Liver (tissue), 3 donors: ENCODE results near the gene RASD2.

ENCODE experiments used
- CTCF ChIP-seq: fragments of 150-350 bp; IDR thresholded peaks from 2 replicates; pipeline ENCODE4 v1.5.1; 2017; ENCODE audit warnings: improper control_type of control experiment, low read depth, low read length; ENCODE audit not compliant: missing input control
- GABPA ChIP-seq, 2 donors: IDR thresholded peaks in 1 of 2; conservative IDR thresholded peaks in 1 of 2; 2 replicates each; pipeline ENCODE4 v1.6.1; 2016; ENCODE audit warnings: antibody characterized with exemption in 2 of 2, mild to moderate bottlenecking in 1 of 2, moderate library complexity in 1 of 2
- MAX ChIP-seq: IDR thresholded peaks from 2 replicates; pipeline ENCODE4 v1.6.1; 2016; ENCODE audit warnings: antibody characterized with exemption
- RAD21 ChIP-seq, 2 donors: IDR thresholded peaks; 2 replicates each; pipeline ENCODE4 v1.6.1; 2016; ENCODE audit warnings: antibody characterized with exemption in 2 of 2, mild to moderate bottlenecking in 2 of 2
- REST ChIP-seq: IDR thresholded peaks from 2 replicates; pipeline ENCODE4 v1.6.1; 2016; ENCODE audit warnings: antibody characterized with exemption, mild to moderate bottlenecking
- RXRA ChIP-seq, 2 donors: IDR thresholded peaks; 2 replicates each; pipeline ENCODE4 v1.6.1; 2017 to 2018; ENCODE audit warnings: antibody characterized with exemption in 2 of 2, mild to moderate bottlenecking in 1 of 2
- SP1 ChIP-seq: IDR thresholded peaks from 2 replicates; pipeline ENCODE4 v1.6.1; 2018; ENCODE audit warnings: antibody characterized with exemption, mild to moderate bottlenecking
- YY1 ChIP-seq: IDR thresholded peaks from 2 replicates; pipeline ENCODE4 v1.6.1; 2016; ENCODE audit warnings: antibody characterized with exemption, mild to moderate bottlenecking
- TF ChIP-seq, protein P1 (sequence below): IDR thresholded peaks from 2 replicates; pipeline ENCODE4 v1.6.1; 2016; ENCODE audit warnings: antibody characterized with exemption
- donor health status: healthy.
- donor health status: healthy.

DNA sequence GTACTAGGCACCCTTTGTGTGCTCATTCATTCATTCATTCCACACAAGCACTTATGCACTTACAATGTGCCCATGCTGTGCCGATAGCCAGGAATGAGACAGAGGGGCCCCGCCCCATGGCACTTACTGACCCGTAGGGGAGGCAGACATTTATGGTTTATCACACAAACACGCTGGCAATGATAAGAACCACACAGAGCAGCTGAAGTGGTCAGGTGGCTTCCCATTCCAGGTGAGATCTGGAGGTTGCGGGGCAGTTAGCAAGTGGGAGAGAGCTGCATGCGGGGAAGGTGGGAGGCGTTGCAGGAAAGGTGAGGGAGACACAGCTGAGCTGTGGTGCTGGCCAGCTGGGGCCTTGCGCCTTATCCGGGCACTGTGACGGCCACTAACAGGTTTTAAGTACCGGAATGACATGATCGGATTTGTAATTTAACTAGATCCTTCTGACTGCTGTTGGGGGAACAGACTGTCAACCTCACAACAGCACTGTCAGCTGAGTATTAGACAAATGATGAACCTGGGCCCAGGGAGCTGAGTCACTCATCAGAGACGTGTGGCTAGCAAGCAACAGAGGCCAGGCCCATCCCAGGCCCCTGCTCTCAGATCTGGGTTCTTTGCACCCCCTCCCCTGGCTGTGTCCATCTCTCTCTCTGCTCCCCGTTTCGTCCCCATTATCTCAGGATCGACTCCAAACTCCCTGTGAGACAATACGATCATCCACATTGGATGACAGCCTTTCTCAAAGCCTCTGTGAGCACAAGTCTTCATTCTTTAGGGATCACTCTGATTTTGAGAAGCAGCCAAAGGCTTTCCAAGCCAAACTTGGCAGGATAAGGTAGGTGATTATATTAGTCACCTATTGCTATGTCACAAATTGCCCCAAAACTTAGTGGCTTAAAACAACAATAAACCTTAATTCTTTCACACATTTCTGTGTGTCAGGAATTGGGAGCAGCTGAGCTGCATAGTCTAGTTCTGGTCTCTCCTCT, 28.4 kb downstream of the RASD2 start:
- TF ChIP-seq CTCF (no peak), RXRA (IDR thresholded peaks at IDR 0.05) (no peak), REST (no peak), YY1 (no peak), GABPA (IDR thresholded peaks at IDR 0.05 in 1 of 2, conservative IDR thresholded peaks at IDR 0.05 in 1 of 2) (no peak), SP1 (no peak), MAX (no peak), RAD21 (IDR thresholded peaks at IDR 0.05) (no peak)
- TF ChIP-seq, protein P1, sequence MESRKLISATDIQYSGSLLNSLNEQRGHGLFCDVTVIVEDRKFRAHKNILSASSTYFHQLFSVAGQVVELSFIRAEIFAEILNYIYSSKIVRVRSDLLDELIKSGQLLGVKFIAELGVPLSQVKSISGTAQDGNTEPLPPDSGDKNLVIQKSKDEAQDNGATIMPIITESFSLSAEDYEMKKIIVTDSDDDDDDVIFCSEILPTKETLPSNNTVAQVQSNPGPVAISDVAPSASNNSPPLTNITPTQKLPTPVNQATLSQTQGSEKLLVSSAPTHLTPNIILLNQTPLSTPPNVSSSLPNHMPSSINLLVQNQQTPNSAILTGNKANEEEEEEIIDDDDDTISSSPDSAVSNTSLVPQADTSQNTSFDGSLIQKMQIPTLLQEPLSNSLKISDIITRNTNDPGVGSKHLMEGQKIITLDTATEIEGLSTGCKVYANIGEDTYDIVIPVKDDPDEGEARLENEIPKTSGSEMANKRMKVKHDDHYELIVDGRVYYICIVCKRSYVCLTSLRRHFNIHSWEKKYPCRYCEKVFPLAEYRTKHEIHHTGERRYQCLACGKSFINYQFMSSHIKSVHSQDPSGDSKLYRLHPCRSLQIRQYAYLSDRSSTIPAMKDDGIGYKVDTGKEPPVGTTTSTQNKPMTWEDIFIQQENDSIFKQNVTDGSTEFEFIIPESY, result no peak
